Measurements from ENCODE around the gene HIPK4. TPM values are rescaled to one million over a fixed set of nuclear protein-coding genes. Genes with fewer than 3 reads are reported as not detected.

Gene HIPK4
- total and polyA plus RNA-seq, 2 of the 4 experiments (the other 2 are of a cell fraction): 0.12 to 0.18 TPM

- no peak overlapping the region for H2BK5ac ChIP-seq (ENCODE audit: low read depth, low read length, poor library complexity, severe bottlenecking)
- TF ChIP-seq MAFK (IDR thresholded peaks at IDR 0.05; ENCODE audit: low read depth, low read length) (no peak), BHLHE40 (IDR thresholded peaks at IDR 0.05; ENCODE audit: low read depth, low read length) (no peak), CEBPB (IDR thresholded peaks at IDR 0.05; ENCODE audit: low read depth, low read length) (no peak), MXI1 (IDR thresholded peaks at IDR 0.05; ENCODE audit: borderline replicate concordance, low read depth, low read length) (no peak), CTCF (conservative IDR thresholded peaks at IDR 0.05; ENCODE audit: low read depth, low read length) (no peak), FOS (IDR thresholded peaks at IDR 0.05; ENCODE audit: low read depth, low read length) (no peak), ELK1 (IDR thresholded peaks at IDR 0.05; ENCODE audit: borderline replicate concordance, low read depth, low read length) (no peak), RFX5 (IDR thresholded peaks at IDR 0.05; ENCODE audit: low read depth, low read length) (no peak), POLR2A (IDR thresholded peaks at IDR 0.05; ENCODE audit: low read depth, low read length) (no peak), RCOR1 (IDR thresholded peaks at IDR 0.05; ENCODE audit: insufficient replicate concordance, low read length) (no peak), MAZ (IDR thresholded peaks at IDR 0.05; ENCODE audit: borderline replicate concordance, low read depth, low read length) (no peak), CHD1 (IDR thresholded peaks at IDR 0.05; ENCODE audit: low read depth, low read length) (no peak), SMC3 (IDR thresholded peaks at IDR 0.05; ENCODE audit: low read depth, low read length) (no peak), NFE2L2 (IDR thresholded peaks at IDR 0.05; ENCODE audit: low read depth, low read length) (no peak), USF2 (IDR thresholded peaks at IDR 0.05; ENCODE audit: low read depth, low read length) (no peak)
- H2AK5ac ChIP-seq (ENCODE audit: low read depth, low read length): no peak overlapping the region
- H2BK15ac ChIP-seq (ENCODE audit: low read depth, low read length): no peak overlapping the region
- CTCF ChIA-PET: interaction anchor here (1.2 kb wide), 1 partner anchor 9 kb away, joined by 4 read pairs; no protein-coding TSS in a partner anchor
- no peaks in the 10 kb centered on the region for H3K79me1 ChIP-seq (ENCODE audit: low read depth in 1 of 2, low read length in 2 of 2)
- DNase-seq (no peak), ATAC-seq (ENCODE audit: low read depth) (no peak)
- peaks cover 9% of the 10 kb centered on the region for H3K9me1 ChIP-seq (ENCODE audit: insufficient read depth, low read length)
- peak overlapping the region; percentile 55 for H2AK9ac ChIP-seq (replicated peaks; ENCODE audit: low read depth, low read length, poor library complexity)
- no peak overlapping the region for H2BK20ac ChIP-seq (ENCODE audit: low read depth, low read length)
- no peak overlapping the region for H3K4me3 ChIP-seq (ENCODE audit: insufficient read depth, low read depth, low read length)
- no peaks in the 10 kb centered on the region for H3K27me3 ChIP-seq (ENCODE audit: control insufficient read depth, insufficient read depth, low read length)
- H3K56ac ChIP-seq (ENCODE audit: extremely low read depth, insufficient read depth, low read length): no peak overlapping the region
- peaks cover 2% of the 10 kb centered on the region for H3K4me1 ChIP-seq (ENCODE audit: control insufficient read depth, insufficient read depth, low read length)
- 0 out of 2 replicates have a peak overlapping the region, but pooled peaks have one; percentile 35 for H3K4ac ChIP-seq (ENCODE audit: low read depth, low read length)
- no peak overlapping the region for H3K9ac ChIP-seq (ENCODE audit: low read depth, low read length)
- no peak overlapping the region for H4K5ac ChIP-seq (ENCODE audit: low read depth, low read length)
- H3K9me3 ChIP-seq (ENCODE audit: control insufficient read depth, insufficient read depth, low read length): no peaks in the 10 kb centered on the region
- no peak overlapping the region for H2AFZ ChIP-seq (replicated peaks; ENCODE audit: low read length, poor library complexity)
- no peak overlapping the region for H3K27ac ChIP-seq (ENCODE audit: insufficient read depth, low read length)
- POLR2A ChIA-PET (ENCODE audit: unreplicated experiment): no interaction called here
- in situ Hi-C loops (cut with MboI; ENCODE audit: low sequenced_read_pairs) (no loop called here), dilution Hi-C loops (cut with HindIII; ENCODE audit: low sequenced_read_pairs, unreplicated experiment) (no loop called here), intact Hi-C loops (cut with micrococcal nuclease) (no loop called here)
- H3K36me3 ChIP-seq (ENCODE audit: control insufficient read depth, insufficient read depth, low read length): no peaks in the 10 kb centered on the region
- no peak overlapping the region for H4K8ac ChIP-seq (ENCODE audit: low read depth in 2 of 2, low read length in 2 of 2)
- no peak overlapping the region for H4K91ac ChIP-seq (ENCODE audit: insufficient read depth, low read depth, low read length)
- H3K4me2 ChIP-seq (ENCODE audit: low read depth, low read length): no peak overlapping the region
- WGBS, 2 experiments (ENCODE audit: extremely low coverage in 2 of 2, insufficient read length in 1 of 2): no CpG with 5 or more reads among the region's 8 CpGs
- H2BK120ac ChIP-seq (ENCODE audit: low read depth, low read length): no peak overlapping the region
- H3K18ac ChIP-seq (ENCODE audit: low read depth, low read length): no peak overlapping the region
- H4K20me1 ChIP-seq (ENCODE audit: insufficient read depth, low read length): no peaks in the 10 kb centered on the region
- no peak overlapping the region for H3K23ac ChIP-seq (ENCODE audit: low read depth, low read length)
- no peak overlapping the region for H3K14ac ChIP-seq (replicated peaks; ENCODE audit: low read depth, low read length)
- BruUV-seq (replicated peaks): no TSS peak
These were observed 22.0 kb upstream of the HIPK4 start for GRCh38 chr19:40411958-40412499.

Measured in IMR-90 (cell line).